DND-41 (cell line): ENCODE measurements around the gene C19orf67.

Source experiments
- ATAC-seq: fragments of 200-7000 bp; cut with Tn5 transposase; 3 replicates; pipeline ENCODE4 v1.9.1; 2021; ENCODE audit warnings: low read depth; ENCODE audit not compliant: insufficient read depth
- DNase-seq: peaks from one replicate; pipeline ENCODE4 v3.0.0-alpha.2; 2020
- H2AFZ ChIP-seq: 2 replicates; pipeline ENCODE4 v1.6.0; 2012; ENCODE audit warnings: low read depth, low read length
- H3K27ac ChIP-seq: 2 replicates; pipeline ENCODE4 v1.5.1; 2012; ENCODE audit warnings: low read length, inconsistent platforms
- H3K27me3 ChIP-seq: fragments of 200-600 bp; sonication (generic); 2 replicates; pipeline ENCODE4 v1.6.0; 2012; ENCODE audit warnings: low read length, mild to moderate bottlenecking, inconsistent platforms; ENCODE audit not compliant: insufficient read depth, poor library complexity
- H3K36me3 ChIP-seq: 2 replicates; pipeline ENCODE4 v1.5.1; 2012; ENCODE audit warnings: low read length, inconsistent platforms; ENCODE audit not compliant: insufficient read depth
- H3K4me1 ChIP-seq: 2 replicates; pipeline ENCODE4 v1.5.1; 2012; ENCODE audit warnings: mild to moderate bottlenecking, low read length; ENCODE audit not compliant: insufficient read depth
- H3K4me2 ChIP-seq: 2 replicates; pipeline ENCODE4 v1.6.0; 2012; ENCODE audit warnings: mild to moderate bottlenecking, moderate library complexity, low read length, inconsistent platforms; ENCODE audit not compliant: insufficient read depth
- H3K4me3 ChIP-seq, 2 experiments: fragments of 200-600 bp in 1 of 2; shearing (Covaris generic) in 1 of 2; 2 replicates each; pipeline ENCODE4 v1.5.1; 2012 to 2016; ENCODE audit warnings: inconsistent platforms in 2 of 2, low read length in 2 of 2, mild to moderate bottlenecking in 2 of 2, low read depth in 1 of 2, moderate library complexity in 1 of 2
- H3K79me2 ChIP-seq: 2 replicates; pipeline ENCODE4 v1.6.0; 2012; ENCODE audit warnings: low read length, inconsistent platforms; ENCODE audit not compliant: insufficient read depth
- H3K9ac ChIP-seq: 2 replicates; pipeline ENCODE4 v1.6.0; 2012; ENCODE audit warnings: low read depth, mild to moderate bottlenecking, inconsistent platforms, low read length, moderate library complexity
- H3K9me3 ChIP-seq: 2 replicates; pipeline ENCODE4 v1.5.1; 2012; ENCODE audit warnings: low read length, moderate library complexity, mild to moderate bottlenecking, inconsistent platforms; ENCODE audit not compliant: insufficient read depth, severe bottlenecking
- H4K20me1 ChIP-seq: 2 replicates; pipeline ENCODE4 v1.6.0; 2012; ENCODE audit warnings: low read length; ENCODE audit not compliant: insufficient read depth
- CTCF ChIP-seq: IDR thresholded peaks from 2 replicates; pipeline ENCODE4 v1.5.1; 2012; ENCODE audit warnings: borderline replicate concordance, low read length, moderate library complexity, mild to moderate bottlenecking; ENCODE audit not compliant: poor library complexity, severe bottlenecking; ENCODE audit errors: extremely low read depth
- EZH2 ChIP-seq: IDR thresholded peaks from 3 replicates; pipeline ENCODE4 v1.6.1; 2012; ENCODE audit warnings: borderline replicate concordance, low read depth, mild to moderate bottlenecking, moderate library complexity, low read length, inconsistent platforms; ENCODE audit not compliant: severe bottlenecking

The C19orf67 gene

GRCh38 chr19:14110650-14111049, 25.1 kb upstream of the C19orf67 start:
- H3K27me3 ChIP-seq, result no peaks in the 10 kb centered on the region
- H3K4me3 ChIP-seq, result no peak overlapping the region
- TF ChIP-seq CTCF (no peak), EZH2 (no peak)
- H3K9ac ChIP-seq, result no peak overlapping the region
- peaks cover 20% of the 10 kb centered on the region for H4K20me1 ChIP-seq
- no peak overlapping the region for H3K27ac ChIP-seq
- no peaks in the 10 kb centered on the region for H3K9me3 ChIP-seq
- peaks cover 41% of the 10 kb centered on the region for H3K79me2 ChIP-seq
- H3K36me3 ChIP-seq, result peaks cover 12% of the 10 kb centered on the region
- no peak overlapping the region for H3K4me2 ChIP-seq
- DNase-seq (no peak), ATAC-seq (no peak)
- no peak overlapping the region for H2AFZ ChIP-seq
- peaks cover 3% of the 10 kb centered on the region for H3K4me1 ChIP-seq

- no peak for ATAC-seq
- Histone ChIP-seq H3K9me3 (no peaks in the 10 kb centered on the region), H3K27ac (no peak overlapping the region), H3K9ac (no peak overlapping the region), H3K4me1 (no peaks in the 10 kb centered on the region), H3K79me2 (peaks cover 15% of the 10 kb centered on the region; the same call in 1 of the 2 replicates), H4K20me1 (peaks cover 7% of the 10 kb centered on the region; the same call in 1 of the 2 replicates), H3K4me2 (no peak overlapping the region), H3K36me3 (peaks cover 26% of the 10 kb centered on the region), H3K4me3 (no peak overlapping the region), H2AFZ (no peak overlapping the region), H3K27me3 (no peaks in the 10 kb centered on the region)
- TF ChIP-seq CTCF (no peak), EZH2 (no peak)
- DNase-seq, result no peak
These were observed 22.2 kb upstream of the C19orf67 start for GRCh38 chr19:14107581-14108461.

- Histone ChIP-seq H2AFZ (no peak overlapping the region), H3K9ac (no peak overlapping the region), H3K27ac (no peak overlapping the region), H3K27me3 (no peaks in the 10 kb centered on the region), H4K20me1 (peaks cover 4% of the 10 kb centered on the region; the same call in 1 of the 2 replicates), H3K36me3 (peaks cover 35% of the 10 kb centered on the region), H3K79me2 (peaks cover 12% of the 10 kb centered on the region; the same call in 1 of the 2 replicates), H3K4me3 (no peak overlapping the region), H3K4me1 (no peaks in the 10 kb centered on the region), H3K4me2 (no peak overlapping the region), H3K9me3 (no peaks in the 10 kb centered on the region)
- TF ChIP-seq CTCF (no peak), EZH2 (no peak)
- DNase-seq, result no peak
- no peak for ATAC-seq
These were observed 21.3 kb upstream of the C19orf67 start for GRCh38 chr19:14106840-14107239.
